SK-N-MC (cell line): ENCODE results near the gene PPP1R3E.

ENCODE experiments used
- EZH2 ChIP-seq: fragments of 200-600 bp; sonication (generic); IDR thresholded peaks from one replicate; pipeline ENCODE4 v1.6.1; 2017; ENCODE audit warnings: antibody characterized with exemption
- POLR2AphosphoS5 ChIP-seq: IDR thresholded peaks from 2 replicates; pipeline ENCODE4 v1.6.1; 2012; ENCODE audit warnings: mild to moderate bottlenecking, low read depth, low read length, borderline replicate concordance

DNA sequence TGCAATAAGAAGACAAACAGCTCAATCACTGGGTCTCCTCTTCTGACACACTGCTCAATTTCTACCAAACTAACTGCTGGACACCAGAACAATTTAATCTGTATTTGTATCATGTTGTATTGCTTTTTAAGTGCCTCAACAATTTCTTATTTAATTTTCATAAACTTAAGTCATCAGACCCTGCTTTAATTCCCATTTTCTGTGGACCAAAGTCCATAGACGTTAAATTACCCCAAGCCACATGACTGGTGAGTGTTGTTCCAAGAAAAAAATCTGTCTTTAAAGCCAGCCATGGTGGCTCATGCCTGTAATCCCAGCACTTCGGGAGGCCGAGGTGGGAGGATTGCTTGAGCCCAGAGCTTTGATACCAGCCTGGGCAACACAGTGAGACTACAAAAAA is 25.5 kb downstream of the PPP1R3E start:
- TF ChIP-seq POLR2AphosphoS5 = no peak
- TF ChIP-seq EZH2 = no peak
